VCaP (cell line): ENCODE measurements around the gene PHACTR1.

Source experiments
- H3K27ac ChIP-seq: fragments of 450-650 bp; 2 replicates; pipeline ENCODE4 v1.5.1; 2017
- TF ChIP-seq, protein P1 (sequence below): fragments of 450-650 bp; conservative IDR thresholded peaks from 2 replicates; pipeline ENCODE4 v1.5.1; 2017; ENCODE audit warnings: mild to moderate bottlenecking, moderate library complexity

PHACTR1 gene

DNA sequence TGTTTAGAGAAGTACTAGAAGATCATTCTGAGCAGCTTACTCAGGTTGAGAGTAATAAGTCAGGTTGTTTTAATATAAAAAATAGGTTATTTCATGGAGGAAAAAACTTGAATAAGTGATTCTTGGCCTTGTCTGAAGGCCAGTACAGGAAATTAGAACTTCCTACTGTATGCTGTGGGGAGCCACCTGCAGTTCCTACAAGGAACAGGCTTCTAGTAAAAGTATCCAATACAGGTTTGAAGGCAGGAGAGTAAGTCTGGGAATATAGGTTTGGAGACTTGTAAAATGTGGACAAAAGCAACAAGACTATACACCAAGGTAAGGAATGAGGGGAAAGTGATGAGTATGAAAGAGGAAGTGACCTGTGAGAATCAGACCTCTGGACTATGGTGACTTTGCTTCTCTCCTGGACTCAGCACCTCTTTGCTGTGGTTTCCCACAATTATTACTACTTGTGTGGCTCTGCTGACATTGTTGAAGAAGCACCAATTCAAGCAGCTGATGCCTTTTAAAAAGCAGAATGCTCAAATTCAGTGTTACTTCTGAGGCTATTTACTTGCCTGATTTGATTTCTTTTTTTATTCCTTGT lies 333.2 kb downstream of the PHACTR1 start:
- no peak overlapping the region for H3K27ac ChIP-seq

DNA sequence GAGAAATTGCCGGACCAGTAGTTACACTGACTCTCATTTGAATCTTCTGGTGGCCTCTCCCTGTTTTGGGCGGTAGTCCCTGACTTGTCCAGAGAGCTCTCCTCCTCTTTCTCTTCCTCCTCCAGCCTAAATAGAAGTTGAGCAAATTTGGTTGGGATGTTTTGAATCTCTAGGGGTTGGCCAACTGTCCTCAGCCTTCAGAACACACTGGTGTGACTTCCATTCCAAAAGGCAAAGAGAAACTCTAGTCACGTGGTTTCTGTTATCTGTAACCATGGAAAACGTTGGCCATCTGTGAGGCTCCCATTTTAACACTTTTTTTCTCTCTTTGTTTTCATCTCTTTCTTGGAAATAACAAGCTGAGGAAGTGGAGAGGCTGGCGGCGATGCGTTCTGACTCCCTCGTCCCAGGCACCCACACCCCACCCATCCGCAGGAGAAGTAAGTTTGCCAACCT lies 336.5 kb downstream of the PHACTR1 start:
- H3K27ac ChIP-seq = no peak overlapping the region
- TF ChIP-seq, protein P1, sequence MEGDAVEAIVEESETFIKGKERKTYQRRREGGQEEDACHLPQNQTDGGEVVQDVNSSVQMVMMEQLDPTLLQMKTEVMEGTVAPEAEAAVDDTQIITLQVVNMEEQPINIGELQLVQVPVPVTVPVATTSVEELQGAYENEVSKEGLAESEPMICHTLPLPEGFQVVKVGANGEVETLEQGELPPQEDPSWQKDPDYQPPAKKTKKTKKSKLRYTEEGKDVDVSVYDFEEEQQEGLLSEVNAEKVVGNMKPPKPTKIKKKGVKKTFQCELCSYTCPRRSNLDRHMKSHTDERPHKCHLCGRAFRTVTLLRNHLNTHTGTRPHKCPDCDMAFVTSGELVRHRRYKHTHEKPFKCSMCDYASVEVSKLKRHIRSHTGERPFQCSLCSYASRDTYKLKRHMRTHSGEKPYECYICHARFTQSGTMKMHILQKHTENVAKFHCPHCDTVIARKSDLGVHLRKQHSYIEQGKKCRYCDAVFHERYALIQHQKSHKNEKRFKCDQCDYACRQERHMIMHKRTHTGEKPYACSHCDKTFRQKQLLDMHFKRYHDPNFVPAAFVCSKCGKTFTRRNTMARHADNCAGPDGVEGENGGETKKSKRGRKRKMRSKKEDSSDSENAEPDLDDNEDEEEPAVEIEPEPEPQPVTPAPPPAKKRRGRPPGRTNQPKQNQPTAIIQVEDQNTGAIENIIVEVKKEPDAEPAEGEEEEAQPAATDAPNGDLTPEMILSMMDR = no peak

More for the DNA sequence above, 333.2 kb downstream of the PHACTR1 start:
- TF ChIP-seq, protein P1 = no peak

GRCh38 chr6:13058051-13058450 lies 341.5 kb downstream of the PHACTR1 start:
- no peak overlapping the region for H3K27ac ChIP-seq
- TF ChIP-seq, protein P1 = no peak

- H3K27ac ChIP-seq = no peak overlapping the region
- TF ChIP-seq, protein P1 = no peak
Observed at GRCh38 chr6:13059026-13059425, 342.5 kb downstream of the PHACTR1 start.

DNA sequence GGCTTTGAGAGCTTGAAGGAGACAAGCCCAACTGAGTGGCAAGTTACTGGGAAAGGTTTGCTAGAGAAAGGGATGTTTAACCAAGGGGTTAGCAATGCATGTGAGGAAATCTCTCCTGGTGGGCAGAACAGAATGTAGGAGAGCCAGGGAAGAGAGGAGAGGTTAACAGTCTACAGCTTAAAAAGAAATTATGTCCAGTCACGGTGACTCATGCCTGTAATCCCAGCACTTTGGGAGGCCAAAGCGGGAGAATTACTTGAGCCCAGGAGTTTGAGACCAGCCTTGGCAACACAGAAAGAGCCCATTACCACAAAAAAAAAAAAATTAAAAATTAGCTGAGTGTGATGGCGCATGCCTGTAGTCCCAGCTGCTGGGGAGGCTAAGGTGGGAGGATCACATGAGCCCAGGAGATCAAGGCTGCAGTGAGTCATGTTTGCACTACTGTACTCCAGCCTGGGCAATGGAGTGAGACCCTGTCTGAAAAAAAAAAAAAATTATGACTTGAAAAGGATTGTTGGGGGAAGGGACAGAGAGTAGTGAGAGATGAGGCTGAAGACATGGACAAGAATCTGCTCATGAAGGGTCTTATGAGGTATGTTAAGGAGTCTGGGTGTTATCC lies 346.8 kb downstream of the PHACTR1 start:
- TF ChIP-seq, protein P1 = no peak
- H3K27ac ChIP-seq = no peak overlapping the region

GRCh38 chr6:13065581-13065980 lies 349.0 kb downstream of the PHACTR1 start:
- TF ChIP-seq, protein P1 = no peak
- H3K27ac ChIP-seq = no peak overlapping the region

GRCh38 chr6:13066050-13066449 lies 349.5 kb downstream of the PHACTR1 start:
- no peak overlapping the region for H3K27ac ChIP-seq
- TF ChIP-seq, protein P1 = no peak
